Measurements from ENCODE around the gene SLC28A3. TPM values are rescaled to one million over a fixed set of nuclear protein-coding genes. Genes with fewer than 3 reads are reported as not detected.
"Not testable (repeated sequence)": the region's sequence is repeated elsewhere in the genome, so short reads cannot be mapped to it uniquely, and the experiment has no call there.

Gene SLC28A3
- total RNA-seq, 2 experiments from 2014 or later: not detected

DNA sequence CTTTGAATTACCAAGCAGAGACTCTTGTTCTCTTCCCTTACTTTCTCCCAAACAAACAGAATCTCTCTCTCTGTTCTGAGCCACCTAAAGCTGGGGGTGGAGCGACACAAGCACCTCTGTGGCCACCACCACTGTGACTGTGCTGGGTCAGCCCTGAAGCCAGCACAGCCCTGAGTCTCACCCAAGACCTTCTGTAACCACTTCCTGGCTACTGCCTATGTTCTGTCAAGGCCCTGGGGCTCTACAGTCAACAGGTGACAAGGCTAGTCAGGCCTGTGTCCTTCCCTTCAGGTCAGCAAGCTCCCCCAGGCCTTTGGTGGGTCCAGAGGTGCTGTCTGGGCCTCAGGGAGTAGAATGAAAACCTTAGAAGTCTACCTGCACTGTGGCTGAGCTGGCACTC, 26.1 kb upstream of the SLC28A3 start:
- H3K4me1 Mint-ChIP-seq (ENCODE audit: low read depth): no peaks in the 10 kb centered on the region
- no peak overlapping the region for H3K27ac Mint-ChIP-seq
- POLR2A ChIA-PET: no interaction called here

GRCh38 chr9:84364894-84365490, 24.4 kb upstream of the SLC28A3 start:
- H3K4me1 ChIP-seq (ENCODE audit: insufficient read depth, low read length); intact Hi-C loops (cut with DNase I, micrococcal nuclease); H3K27ac Mint-ChIP-seq; H3K36me3 ChIP-seq (ENCODE audit: insufficient read depth, low read length); H3K27me3 ChIP-seq (ENCODE audit: control insufficient read depth in 1 of 2, insufficient read depth in 2 of 2, low read length in 2 of 2); H3K4me1 Mint-ChIP-seq (ENCODE audit: low read depth); H3K4me3 Mint-ChIP-seq; H3K9me3 Mint-ChIP-seq; CTCF ChIA-PET; H3K27ac ChIP-seq (ENCODE audit: low read depth in 1 of 2, low read length in 2 of 2); H3K36me3 Mint-ChIP-seq (ENCODE audit: low read depth); ATAC-seq (ENCODE audit: poor library complexity); DNase-seq; H3K4me3 ChIP-seq (ENCODE audit: low read length); POLR2A ChIA-PET: not testable (repeated sequence)
- H3K9me3 ChIP-seq (ENCODE audit: control insufficient read depth in 1 of 2, insufficient read depth in 1 of 2, low read length in 2 of 2): peaks cover 0 to 14% of the 10 kb centered on the region in 2 experiments
- H3K27me3 Mint-ChIP-seq: peaks cover 15% of the 10 kb centered on the region

More for the DNA sequence above, 26.1 kb upstream of the SLC28A3 start:
- no peaks in the 10 kb centered on the region for H3K36me3 Mint-ChIP-seq (ENCODE audit: low read depth)
- H3K9me3 Mint-ChIP-seq: peaks cover 7% of the 10 kb centered on the region
- intact Hi-C loops (cut with DNase I, micrococcal nuclease): no loop called here
- Histone ChIP-seq H3K4me3 (ENCODE audit: low read length) (no peak overlapping the region), H3K4me1 (ENCODE audit: insufficient read depth, low read length) (no peaks in the 10 kb centered on the region), H3K27me3 (ENCODE audit: control insufficient read depth in 1 of 2, insufficient read depth in 2 of 2, low read length in 2 of 2) (peaks cover 0 to 3% of the 10 kb centered on the region in 2 experiments), H3K9me3 (ENCODE audit: control insufficient read depth in 1 of 2, insufficient read depth in 1 of 2, low read length in 2 of 2) (peaks cover 0 to 14% of the 10 kb centered on the region in 2 experiments), H3K27ac (ENCODE audit: low read depth in 1 of 2, low read length in 2 of 2) (no peak overlapping the region), H3K36me3 (ENCODE audit: insufficient read depth, low read length) (no peaks in the 10 kb centered on the region)
- TF ChIP-seq CTCF (IDR thresholded peaks at IDR 0.05): no peak
- CTCF ChIA-PET: no interaction called here
- peaks cover 24% of the 10 kb centered on the region for H3K27me3 Mint-ChIP-seq
- DNase-seq (no peak), ATAC-seq (ENCODE audit: poor library complexity) (no peak)
- no peak overlapping the region for H3K4me3 Mint-ChIP-seq

DNA sequence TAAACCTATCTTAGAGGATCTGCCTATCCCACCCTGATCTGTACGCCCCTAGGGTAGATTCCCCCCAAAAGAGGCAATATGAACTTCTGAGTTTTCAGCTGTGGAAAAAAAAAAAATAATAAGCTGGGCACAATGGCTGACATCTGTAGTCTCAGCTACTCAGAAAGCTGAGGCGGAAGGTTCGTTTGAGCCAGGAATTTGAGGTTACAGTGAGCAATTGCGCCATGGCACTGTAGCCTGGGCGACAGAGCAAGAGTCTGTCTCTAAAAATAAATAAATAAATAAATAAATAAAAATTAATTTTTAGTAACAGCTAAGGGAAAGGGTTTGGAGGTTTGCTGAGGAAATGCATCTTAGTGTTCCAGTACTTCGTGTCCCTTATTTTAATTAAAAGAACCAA, 21.1 kb upstream of the SLC28A3 start:
- Histone ChIP-seq H3K36me3 (ENCODE audit: insufficient read depth, low read length) (no peaks in the 10 kb centered on the region), H3K4me3 (ENCODE audit: low read length) (no peak overlapping the region), H3K27ac (ENCODE audit: low read depth in 1 of 2, low read length in 2 of 2) (no peak overlapping the region), H3K4me1 (ENCODE audit: insufficient read depth, low read length) (no peaks in the 10 kb centered on the region), H3K9me3 (ENCODE audit: control insufficient read depth in 1 of 2, insufficient read depth in 1 of 2, low read length in 2 of 2) (peaks cover 0 to 6% of the 10 kb centered on the region in 2 experiments), H3K27me3 (ENCODE audit: control insufficient read depth in 1 of 2, insufficient read depth in 2 of 2, low read length in 2 of 2) (no peaks in the 10 kb centered on the region)
- intact Hi-C loops (cut with DNase I, micrococcal nuclease): no loop called here
- POLR2A ChIA-PET: no interaction called here
- CTCF ChIA-PET: no interaction called here
- no peak overlapping the region for H3K27ac Mint-ChIP-seq
- no peaks in the 10 kb centered on the region for H3K4me1 Mint-ChIP-seq (ENCODE audit: low read depth)
- H3K9me3 Mint-ChIP-seq: peaks cover 7% of the 10 kb centered on the region
- no peak for TF ChIP-seq CTCF (IDR thresholded peaks at IDR 0.05)
- H3K27me3 Mint-ChIP-seq: peaks cover 15% of the 10 kb centered on the region
- no peaks in the 10 kb centered on the region for H3K36me3 Mint-ChIP-seq (ENCODE audit: low read depth)
- H3K4me3 Mint-ChIP-seq: no peak overlapping the region
- DNase-seq (no peak), ATAC-seq (ENCODE audit: poor library complexity) (no peak)

DNA sequence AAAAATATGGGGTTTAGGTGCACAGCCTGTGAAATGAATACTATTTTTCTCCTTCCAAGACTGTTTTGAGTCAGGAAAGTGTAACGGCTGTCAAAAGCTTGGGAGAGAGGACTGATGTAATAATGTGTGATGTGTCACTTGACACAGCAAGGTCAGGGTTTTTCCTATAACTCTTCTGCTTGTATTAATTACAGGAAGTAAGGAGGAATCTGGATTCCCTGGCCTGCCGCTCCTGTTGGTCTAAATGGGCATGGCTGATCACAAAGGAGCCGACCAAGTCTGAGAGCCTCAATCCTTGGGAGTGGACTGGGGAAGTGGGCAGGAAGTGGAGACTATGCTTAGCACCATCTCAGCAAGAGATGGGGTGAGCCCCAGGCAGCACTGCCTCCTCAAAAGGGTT, 16.7 kb upstream of the SLC28A3 start:
- TF ChIP-seq CTCF (IDR thresholded peaks at IDR 0.05): no peak
- no peaks in the 10 kb centered on the region for H3K36me3 Mint-ChIP-seq (ENCODE audit: low read depth)

More for the DNA sequence above, 16.7 kb upstream of the SLC28A3 start:
- ATAC-seq (ENCODE audit: poor library complexity) (no peak), DNase-seq (no peak)
- Histone ChIP-seq H3K4me3 (ENCODE audit: low read length) (no peak overlapping the region), H3K4me1 (ENCODE audit: insufficient read depth, low read length) (no peaks in the 10 kb centered on the region), H3K36me3 (ENCODE audit: insufficient read depth, low read length) (no peaks in the 10 kb centered on the region), H3K27me3 (ENCODE audit: control insufficient read depth in 1 of 2, insufficient read depth in 2 of 2, low read length in 2 of 2) (no peaks in the 10 kb centered on the region), H3K9me3 (ENCODE audit: control insufficient read depth in 1 of 2, insufficient read depth in 1 of 2, low read length in 2 of 2) (no peaks in the 10 kb centered on the region), H3K27ac (ENCODE audit: low read depth in 1 of 2, low read length in 2 of 2) (no peak overlapping the region)
- Mint-ChIP-seq H3K27me3 (no peaks in the 10 kb centered on the region), H3K4me1 (ENCODE audit: low read depth) (no peaks in the 10 kb centered on the region), H3K27ac (no peak overlapping the region), H3K4me3 (no peak overlapping the region), H3K9me3 (no peaks in the 10 kb centered on the region)
- CTCF ChIA-PET: no interaction called here
- POLR2A ChIA-PET: no interaction called here
- intact Hi-C loops (cut with DNase I, micrococcal nuclease): no loop called here

Measured in CD4-positive, alpha-beta T cell (primary cell).